OCI-LY7 (cell line): Measurements from ENCODE around the gene ZNF609. TPM values are rescaled to one million over a fixed set of nuclear protein-coding genes. Genes with fewer than 3 reads are reported as not detected.
"Not testable (repeated sequence)": the region's sequence is repeated elsewhere in the genome, so short reads cannot be mapped to it uniquely, and the experiment has no call there.

Source experiments
- BruUV-seq: library from RNA; stranded (reverse); fragments of 400-500 nt; replicated peaks from 2 replicates; lab custom pipeline; 2021; lab: Mats Ljungman, UMichigan
- CTCF ChIA-PET: fragments of 300-600 bp; sonication (Branson Sonifier 250); formaldehyde crosslinking; loops from one replicate; lab custom pipeline; 2022; ENCODE audit warnings: antibody characterized with exemption; ENCODE audit not compliant: unreplicated experiment; lab: Charles Lee
- POLR2A ChIA-PET: fragments of 300-600 bp; sonication (Branson Sonifier 250); formaldehyde crosslinking; loops from one replicate; lab custom pipeline; 2022; ENCODE audit warnings: antibody characterized with exemption; lab: Charles Lee
- DNase-seq: peaks from one replicate; pipeline ENCODE4 v3.0.0-alpha.2; 2015; ENCODE audit warnings: low spot score
- H2AFZ ChIP-seq: fragments of 200-600 bp; sonication (generic), shearing (Covaris generic); 2 replicates; pipeline ENCODE4 v1.6.1; 2014; ENCODE audit warnings: mild to moderate bottlenecking, antibody characterized with exemption, low read length, moderate library complexity
- H3K27ac ChIP-seq: fragments of 200-600 bp; sonication (generic); 2 replicates; pipeline ENCODE4 v1.5.1; 2014; ENCODE audit warnings: mixed run types, low read depth, mild to moderate bottlenecking, moderate library complexity, low read length, inconsistent platforms; ENCODE audit not compliant: poor library complexity, severe bottlenecking
- H3K36me3 ChIP-seq: fragments of 200-600 bp; sonication (generic); 2 replicates; pipeline ENCODE4 v1.6.1; 2014; ENCODE audit warnings: mild to moderate bottlenecking, antibody characterized with exemption, low read length, moderate library complexity, mixed read lengths; ENCODE audit not compliant: insufficient read depth
- H3K4me1 ChIP-seq: fragments of 200-600 bp; sonication (generic); 2 replicates; pipeline ENCODE4 v1.5.1; 2014; ENCODE audit warnings: mild to moderate bottlenecking, low read length; ENCODE audit not compliant: insufficient read depth, poor library complexity, severe bottlenecking
- H3K4me2 ChIP-seq: fragments of 200-600 bp; sonication (generic); 2 replicates; pipeline ENCODE4 v1.6.1; 2014; ENCODE audit warnings: mild to moderate bottlenecking, low read length
- H3K4me3 ChIP-seq: fragments of 200-600 bp; sonication (generic); 2 replicates; pipeline ENCODE4 v1.5.1; 2014; ENCODE audit warnings: mild to moderate bottlenecking, low read depth, low read length; ENCODE audit not compliant: poor library complexity, severe bottlenecking
- H3K79me2 ChIP-seq: fragments of 200-600 bp; sonication (generic); 2 replicates; pipeline ENCODE4 v1.6.1; 2016; ENCODE audit warnings: low read depth, mild to moderate bottlenecking, low read length, moderate library complexity, mixed read lengths; ENCODE audit not compliant: insufficient read depth
- H3K9me2 ChIP-seq: fragments of 200-600 bp; sonication (generic); 2 replicates; pipeline ENCODE4 v1.6.1; 2016; ENCODE audit warnings: mild to moderate bottlenecking, low read length, mixed read lengths; ENCODE audit not compliant: insufficient read depth
- H3K9me3 ChIP-seq: fragments of 200-600 bp; sonication (generic); 2 replicates; pipeline ENCODE4 v1.6.1; 2014; ENCODE audit warnings: mild to moderate bottlenecking, mixed run types, low read length, mixed read lengths
- H4K20me1 ChIP-seq: fragments of 200-600 bp; sonication (generic); 2 replicates; pipeline ENCODE4 v1.6.1; 2014; ENCODE audit warnings: mild to moderate bottlenecking, antibody characterized with exemption, low read length, moderate library complexity, mixed read lengths; ENCODE audit not compliant: insufficient read depth
- CTCF ChIP-seq: fragments of 200-600 bp; sonication (generic); conservative IDR thresholded peaks from 2 replicates; pipeline ENCODE4 v1.5.1; 2014; ENCODE audit warnings: mild to moderate bottlenecking, antibody characterized with exemption, low read length, moderate library complexity, mixed read lengths
- EZH2phosphoT487 ChIP-seq: fragments of 200-600 bp; sonication (generic); IDR thresholded peaks from 2 replicates; pipeline ENCODE4 v1.6.1; 2018; ENCODE audit warnings: low read depth, borderline replicate concordance, mild to moderate bottlenecking, mixed run types, antibody characterized with exemption, low read length, moderate library complexity, mixed read lengths
- intact Hi-C: fragments of 100-400 bp; cut with micrococcal nuclease; formaldehyde crosslinking; loops from one replicate; pipeline ENCODE4 v1.10.0; 2022; ENCODE audit not compliant: unreplicated experiment
- total RNA-seq, 2 experiments: library from RNA; depleted of rRNA in 1 of 2; stranded (reverse); fragments of >200 nt in 1 of 2; shearing (Covaris generic) in 1 of 2; gene quantifications; 2 replicates each; pipeline ENCODE4 v1.2.3, GENCODE V29; 2014 to 2022

The ZNF609 gene
- total RNA-seq, 2 experiments from 2014 or later, result 17.2 to 35.1 TPM

GRCh38 chr15:64636556-64636955 lies 176.2 kb downstream of the ZNF609 start:
- Histone ChIP-seq H3K9me2 (no peaks in the 10 kb centered on the region), H3K79me2 (no peaks in the 10 kb centered on the region), H3K4me2 (no peak overlapping the region), H3K27ac (no peak overlapping the region), H3K36me3 (peaks cover 16% of the 10 kb centered on the region), H2AFZ (no peak overlapping the region), H3K4me1 (peaks cover 18% of the 10 kb centered on the region), H3K4me3 (no peak overlapping the region), H3K9me3 (peaks cover 15% of the 10 kb centered on the region; the same call in 1 of the 2 replicates), H4K20me1 (no peaks in the 10 kb centered on the region)
- TF ChIP-seq CTCF, result no peak
- TF ChIP-seq EZH2phosphoT487, result no peak
- ChIA-PET POLR2A (interaction anchor here (0.7 to 1.1 kb wide), 3 partner anchors 15 to 80 kb away, joined by 3 to 4 read pairs (median 3); no protein-coding TSS in a partner anchor), CTCF (no interaction called here)
- intact Hi-C loops, result no loop called here
- no peak for DNase-seq
- no TSS peak for BruUV-seq

GRCh38 chr15:64637412-64637811 lies 177.0 kb downstream of the ZNF609 start:
- Histone ChIP-seq H3K27ac (no peak overlapping the region), H4K20me1 (no peaks in the 10 kb centered on the region), H3K4me2 (no peak overlapping the region), H3K4me1 (peaks cover 18% of the 10 kb centered on the region), H2AFZ (no peak overlapping the region), H3K36me3 (peaks cover 12% of the 10 kb centered on the region), H3K4me3 (no peak overlapping the region), H3K9me2 (no peaks in the 10 kb centered on the region), H3K9me3 (peaks cover 15% of the 10 kb centered on the region; the same call in 1 of the 2 replicates), H3K79me2 (no peaks in the 10 kb centered on the region)
- TF ChIP-seq EZH2phosphoT487 (no peak), CTCF (no peak)
- POLR2A ChIA-PET, result interaction anchor here (1.1 kb wide), 1 partner anchor 21 kb away, joined by 4 read pairs; no protein-coding TSS in a partner anchor
- intact Hi-C loops, result no loop called here
- BruUV-seq, result no TSS peak
- CTCF ChIA-PET, result no interaction called here
- no peak for DNase-seq

- H3K4me1 ChIP-seq, H3K4me2 ChIP-seq, H3K79me2 ChIP-seq, H3K27ac ChIP-seq, CTCF ChIA-PET, intact Hi-C loops, DNase-seq, H3K4me3 ChIP-seq, H2AFZ ChIP-seq, BruUV-seq, H3K9me2 ChIP-seq, H4K20me1 ChIP-seq: not testable (repeated sequence)
- peaks cover 12% of the 10 kb centered on the region for H3K36me3 ChIP-seq
- H3K9me3 ChIP-seq, result peaks cover 15% of the 10 kb centered on the region; the same call in 1 of the 2 replicates
- POLR2A ChIA-PET, result interaction anchor here (0.6 kb wide), 1 partner anchor 93 kb away, joined by 3 read pairs; no protein-coding TSS in a partner anchor
Observed at GRCh38 chr15:64639744-64640143, 179.4 kb downstream of the ZNF609 start.
